ENCODE results near the gene PTPRN2.

Gene PTPRN2

DNA sequence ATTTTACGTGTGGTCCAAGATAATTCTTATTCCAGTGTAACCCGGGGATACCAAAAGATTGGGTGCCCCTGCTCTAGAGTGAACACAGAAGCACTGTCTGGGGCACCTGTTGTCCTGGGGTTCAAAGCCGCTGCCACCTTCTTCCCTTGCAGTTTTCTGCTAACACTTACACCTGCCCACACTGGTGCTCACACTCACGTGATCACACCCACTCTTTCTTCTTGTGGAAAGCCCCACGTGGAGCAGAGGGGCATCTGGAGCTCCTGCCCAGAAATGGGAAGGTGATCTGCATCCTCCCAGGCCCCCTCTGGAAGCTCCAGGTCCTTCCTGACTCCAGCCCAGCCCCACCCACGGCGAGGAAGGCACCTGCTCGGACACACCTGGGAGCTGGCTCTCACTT is 42.9 kb downstream of the PTPRN2 start:
- DNase-seq (ENCODE audit: extremely low read depth, low read depth) = no peak
- TF ChIP-seq, protein P1, sequence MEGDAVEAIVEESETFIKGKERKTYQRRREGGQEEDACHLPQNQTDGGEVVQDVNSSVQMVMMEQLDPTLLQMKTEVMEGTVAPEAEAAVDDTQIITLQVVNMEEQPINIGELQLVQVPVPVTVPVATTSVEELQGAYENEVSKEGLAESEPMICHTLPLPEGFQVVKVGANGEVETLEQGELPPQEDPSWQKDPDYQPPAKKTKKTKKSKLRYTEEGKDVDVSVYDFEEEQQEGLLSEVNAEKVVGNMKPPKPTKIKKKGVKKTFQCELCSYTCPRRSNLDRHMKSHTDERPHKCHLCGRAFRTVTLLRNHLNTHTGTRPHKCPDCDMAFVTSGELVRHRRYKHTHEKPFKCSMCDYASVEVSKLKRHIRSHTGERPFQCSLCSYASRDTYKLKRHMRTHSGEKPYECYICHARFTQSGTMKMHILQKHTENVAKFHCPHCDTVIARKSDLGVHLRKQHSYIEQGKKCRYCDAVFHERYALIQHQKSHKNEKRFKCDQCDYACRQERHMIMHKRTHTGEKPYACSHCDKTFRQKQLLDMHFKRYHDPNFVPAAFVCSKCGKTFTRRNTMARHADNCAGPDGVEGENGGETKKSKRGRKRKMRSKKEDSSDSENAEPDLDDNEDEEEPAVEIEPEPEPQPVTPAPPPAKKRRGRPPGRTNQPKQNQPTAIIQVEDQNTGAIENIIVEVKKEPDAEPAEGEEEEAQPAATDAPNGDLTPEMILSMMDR (IDR thresholded peaks at IDR 0.05; ENCODE audit: low read depth, low read length) = no peak

DNA sequence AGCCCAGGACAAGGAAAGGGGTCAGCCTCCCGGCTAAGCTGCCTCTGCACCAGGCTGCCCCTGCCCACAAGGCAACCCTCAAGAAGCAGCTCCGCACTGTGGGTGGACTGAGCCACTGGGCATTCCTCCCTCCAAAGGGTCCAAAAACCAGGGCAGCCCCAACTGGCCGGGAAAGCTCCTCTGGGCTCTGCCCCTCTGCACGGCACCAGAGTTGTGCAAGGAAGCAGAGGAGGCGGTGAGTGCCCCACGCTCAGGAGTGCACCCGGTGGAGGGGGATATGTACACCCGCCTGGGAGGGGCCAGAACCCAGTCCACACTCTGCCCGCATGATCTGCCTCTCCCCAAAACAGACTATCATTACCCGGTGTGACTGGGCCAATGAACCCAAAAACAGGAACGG is 43.8 kb downstream of the PTPRN2 start:
- DNase-seq (ENCODE audit: extremely low read depth, low read depth) = no peak
- TF ChIP-seq, protein P1 (IDR thresholded peaks at IDR 0.05; ENCODE audit: low read depth, low read length) = no peak

DNA sequence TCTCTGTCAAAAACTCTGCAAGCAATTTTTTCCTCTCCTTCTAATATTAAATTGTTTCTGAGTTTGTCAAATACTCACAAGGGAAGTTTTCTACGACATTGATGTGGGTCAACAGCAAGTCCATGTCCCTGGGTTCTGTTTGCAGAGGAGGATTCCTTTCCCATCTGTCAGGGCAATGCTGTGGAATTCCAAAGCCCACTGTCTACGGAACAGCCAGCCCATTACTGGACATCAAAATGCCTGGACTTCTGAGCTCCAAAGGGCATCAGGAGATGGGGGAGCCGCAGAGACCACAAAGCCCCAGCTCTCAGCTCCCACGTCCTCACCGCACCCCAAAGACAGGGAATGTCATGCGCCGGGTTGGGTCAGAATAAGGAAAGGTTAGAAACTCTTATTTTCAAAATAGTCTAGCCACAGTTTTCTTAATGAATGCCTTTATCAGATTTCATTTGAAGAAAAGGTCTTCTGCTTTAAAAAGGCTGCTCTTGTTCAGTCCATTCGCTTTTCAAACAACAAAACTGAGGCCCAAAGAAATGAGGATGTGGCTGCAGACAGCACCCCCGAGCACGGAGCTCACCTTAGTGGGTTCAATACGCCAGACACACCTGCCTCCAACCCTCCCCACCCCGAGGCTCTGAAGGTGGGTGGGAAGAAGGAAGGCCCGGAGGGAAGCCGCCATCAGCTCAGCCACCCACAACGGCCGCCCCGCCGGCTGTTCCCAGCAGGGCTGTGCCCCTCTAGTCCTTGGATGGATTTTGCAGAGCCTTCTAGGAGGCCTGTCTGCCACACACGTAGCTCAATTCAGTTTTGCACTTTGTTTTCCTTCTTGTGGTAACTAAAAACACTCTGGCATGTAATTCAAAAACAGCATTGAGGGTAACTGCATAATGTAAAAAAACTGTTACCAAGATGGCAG is 44.7 kb downstream of the PTPRN2 start:
- TF ChIP-seq, protein P1 (IDR thresholded peaks at IDR 0.05; ENCODE audit: low read depth, low read length) = no peak
- no peak for DNase-seq (ENCODE audit: extremely low read depth, low read depth)

DNA sequence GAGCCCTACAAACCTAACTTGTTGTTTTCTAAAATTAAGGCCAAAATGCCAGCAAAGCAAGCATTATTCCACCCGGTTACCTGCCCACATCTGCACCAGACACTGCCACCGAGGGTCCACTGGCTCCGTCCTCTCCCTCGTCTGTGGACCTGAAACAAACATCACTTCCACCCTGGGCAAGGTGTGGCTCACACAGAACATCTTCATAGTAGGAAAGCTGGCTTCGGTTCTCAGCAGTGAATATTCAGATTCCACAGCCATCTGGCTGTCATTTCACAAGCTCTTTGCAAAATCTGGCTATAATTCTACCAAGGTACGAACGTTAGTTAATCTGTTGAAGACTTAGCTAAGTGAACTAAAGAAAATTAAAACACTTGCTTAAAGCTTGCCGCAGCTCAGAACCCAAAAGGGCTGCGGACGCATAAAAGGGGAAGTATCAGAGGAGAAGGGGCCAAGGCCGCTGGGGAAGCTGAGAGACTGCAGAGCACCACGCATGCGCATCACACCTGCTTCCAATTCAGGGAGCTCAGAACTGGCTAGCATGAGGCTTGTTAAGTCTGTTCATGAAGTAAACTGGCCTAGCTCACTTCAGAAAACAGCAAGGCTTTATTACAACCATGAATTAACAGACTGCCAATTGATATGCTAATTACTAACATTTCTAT is 46.1 kb downstream of the PTPRN2 start:
- TF ChIP-seq, protein P1 (IDR thresholded peaks at IDR 0.05; ENCODE audit: low read depth, low read length) = no peak
- no peak for DNase-seq (ENCODE audit: extremely low read depth, low read depth)

DNA sequence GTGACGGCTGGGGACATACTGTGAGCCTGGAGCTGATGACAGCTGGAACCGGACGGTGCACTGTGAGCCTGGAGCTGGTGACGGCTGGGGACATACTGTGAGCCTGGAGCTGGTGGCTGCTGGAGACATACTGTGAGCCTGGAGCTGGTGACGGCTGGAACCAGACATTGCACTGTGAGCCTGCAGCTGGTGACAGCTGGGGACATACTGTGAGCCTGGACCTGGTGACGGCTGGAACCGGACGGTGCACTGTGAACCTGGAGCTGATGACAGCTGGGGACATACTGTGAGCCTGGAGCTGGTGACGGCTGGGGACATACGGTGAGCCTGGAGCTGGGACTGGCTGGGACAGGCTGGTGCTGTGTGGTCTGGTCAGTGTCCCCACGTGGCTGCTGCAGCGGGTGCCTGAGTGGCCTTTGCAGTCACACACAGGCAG is 47.9 kb downstream of the PTPRN2 start:
- TF ChIP-seq, protein P1 (IDR thresholded peaks at IDR 0.05; ENCODE audit: low read depth, low read length) = no peak
- no peak for DNase-seq (ENCODE audit: extremely low read depth, low read depth)

DNA sequence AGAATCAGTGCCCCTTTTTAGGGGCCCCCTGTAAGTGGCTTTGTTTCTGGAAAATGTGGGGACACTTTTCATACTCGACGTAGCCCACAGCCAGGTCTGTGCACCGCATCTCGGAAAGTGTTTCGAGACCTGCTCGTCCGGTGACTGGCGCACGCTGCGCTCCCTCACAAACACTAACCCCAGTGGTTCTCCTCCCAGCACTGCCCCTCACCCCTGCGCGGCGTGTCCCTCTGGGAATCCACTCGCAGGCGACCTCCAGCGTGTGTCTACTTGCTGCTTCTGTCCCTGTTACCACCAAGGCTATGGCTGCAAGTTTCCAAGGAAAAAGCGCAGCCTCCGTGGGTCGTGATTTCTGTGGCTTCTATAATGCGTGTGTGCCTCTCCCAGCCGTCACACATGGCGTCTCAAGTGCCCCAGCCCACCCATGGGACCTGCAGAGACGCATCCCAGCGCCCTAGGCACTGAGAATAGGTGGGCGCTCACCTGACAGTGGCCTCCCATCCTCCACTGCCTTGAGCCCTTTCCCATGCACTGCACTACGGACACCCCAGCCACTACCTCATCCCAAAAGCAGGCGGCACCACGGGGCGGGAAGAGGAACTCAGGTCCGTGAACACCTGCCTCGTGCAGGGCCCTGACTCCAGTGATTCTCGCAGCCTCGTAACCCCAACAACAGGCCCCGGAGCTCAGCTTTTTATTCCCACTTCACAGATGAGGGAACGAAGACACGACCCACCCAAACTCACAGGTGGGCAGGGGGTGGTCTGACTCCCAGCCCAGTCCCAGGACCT is 49.3 kb downstream of the PTPRN2 start:
- DNase-seq (ENCODE audit: extremely low read depth, low read depth) = no peak
- TF ChIP-seq, protein P1 (IDR thresholded peaks at IDR 0.05; ENCODE audit: low read depth, low read length) = no peak

All from AG09319 (cell line).